ENCODE data around the gene SETBP1. TPM values are rescaled to one million over a fixed set of nuclear protein-coding genes. Genes with fewer than 3 reads are reported as not detected.

Gene SETBP1
- total and polyA plus RNA-seq, 2 of the 4 experiments (the other 2 are of a cell fraction): 0.19 to 0.36 TPM

DNA sequence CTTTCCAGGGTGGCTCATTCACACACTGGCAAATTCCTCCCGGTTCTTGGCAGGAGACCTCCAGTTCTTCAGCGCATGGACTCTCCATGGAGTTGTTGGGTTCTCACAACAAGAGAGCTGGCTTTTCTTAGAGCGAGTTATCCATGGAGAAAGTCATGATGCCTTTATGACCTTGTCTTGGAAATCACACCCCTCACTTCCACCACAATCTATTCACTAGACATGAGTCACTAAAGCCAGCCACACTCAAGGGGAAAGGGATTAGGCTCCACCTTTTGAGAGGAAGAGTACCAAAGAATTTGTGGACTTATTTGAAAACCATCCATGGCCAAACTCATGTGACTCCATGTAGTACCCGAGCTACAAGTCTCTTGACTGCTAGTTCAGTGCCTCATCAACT is 160.5 kb downstream of the SETBP1 start:
- no peak overlapping the region for H2BK20ac ChIP-seq (ENCODE audit: low read depth, low read length)
- in situ Hi-C loops (cut with MboI; ENCODE audit: low sequenced_read_pairs) (no loop called here), dilution Hi-C loops (cut with HindIII; ENCODE audit: low sequenced_read_pairs, unreplicated experiment) (no loop called here), intact Hi-C loops (cut with micrococcal nuclease) (no loop called here)
- no TSS peak for BruUV-seq (replicated peaks)
- H3K27me3 ChIP-seq (ENCODE audit: control insufficient read depth, insufficient read depth, low read length): no peaks in the 10 kb centered on the region
- H4K20me1 ChIP-seq (ENCODE audit: insufficient read depth, low read length): no peaks in the 10 kb centered on the region
- H2BK15ac ChIP-seq (ENCODE audit: low read depth, low read length): no peak overlapping the region
- H2BK5ac ChIP-seq (ENCODE audit: low read depth, low read length, poor library complexity, severe bottlenecking): no peak overlapping the region
- H3K9me3 ChIP-seq (ENCODE audit: control insufficient read depth, insufficient read depth, low read length): no peaks in the 10 kb centered on the region
- no peak overlapping the region for H2AK5ac ChIP-seq (ENCODE audit: low read depth, low read length)
- H2AK9ac ChIP-seq (replicated peaks; ENCODE audit: low read depth, low read length, poor library complexity): no peak overlapping the region
- WGBS, 2 experiments (ENCODE audit: extremely low coverage in 2 of 2, insufficient read length in 1 of 2): 50% methylated on average over 1 of the region's 4 CpGs; no CpG with 5 or more reads in 1 of the 2 experiments
- no peak overlapping the region for H3K23ac ChIP-seq (ENCODE audit: low read depth, low read length)
- H4K5ac ChIP-seq (ENCODE audit: low read depth, low read length): no peak overlapping the region
- ChIA-PET POLR2A (ENCODE audit: unreplicated experiment) (no interaction called here), CTCF (no interaction called here)
- H3K18ac ChIP-seq (ENCODE audit: low read depth, low read length): no peak overlapping the region
- no peak overlapping the region for H2AFZ ChIP-seq (replicated peaks; ENCODE audit: low read length, poor library complexity)
- H3K27ac ChIP-seq (ENCODE audit: insufficient read depth, low read length): no peak overlapping the region
- no peak overlapping the region for H3K4me3 ChIP-seq (ENCODE audit: insufficient read depth, low read depth, low read length)
- no peaks in the 10 kb centered on the region for H3K79me1 ChIP-seq (ENCODE audit: low read depth in 1 of 2, low read length in 2 of 2)
- H4K8ac ChIP-seq (ENCODE audit: low read depth in 2 of 2, low read length in 2 of 2): no peak overlapping the region
- no peak overlapping the region for H4K91ac ChIP-seq (ENCODE audit: insufficient read depth, low read depth, low read length)
- H3K4ac ChIP-seq (ENCODE audit: low read depth, low read length): no peak overlapping the region
- H3K14ac ChIP-seq (replicated peaks; ENCODE audit: low read depth, low read length): no peak overlapping the region
- H3K9me1 ChIP-seq (ENCODE audit: insufficient read depth, low read length): peaks cover 6% of the 10 kb centered on the region; the same call in 1 of the 2 replicates
- no peak overlapping the region for H3K9ac ChIP-seq (ENCODE audit: low read depth, low read length)
- H3K4me2 ChIP-seq (ENCODE audit: low read depth, low read length): no peak overlapping the region
- TF ChIP-seq CHD1 (IDR thresholded peaks at IDR 0.05; ENCODE audit: low read depth, low read length): no peak
- TF ChIP-seq BHLHE40 (IDR thresholded peaks at IDR 0.05; ENCODE audit: low read depth, low read length): no peak
- no peak for TF ChIP-seq MAFK (IDR thresholded peaks at IDR 0.05; ENCODE audit: low read depth, low read length)
- TF ChIP-seq, protein P1, sequence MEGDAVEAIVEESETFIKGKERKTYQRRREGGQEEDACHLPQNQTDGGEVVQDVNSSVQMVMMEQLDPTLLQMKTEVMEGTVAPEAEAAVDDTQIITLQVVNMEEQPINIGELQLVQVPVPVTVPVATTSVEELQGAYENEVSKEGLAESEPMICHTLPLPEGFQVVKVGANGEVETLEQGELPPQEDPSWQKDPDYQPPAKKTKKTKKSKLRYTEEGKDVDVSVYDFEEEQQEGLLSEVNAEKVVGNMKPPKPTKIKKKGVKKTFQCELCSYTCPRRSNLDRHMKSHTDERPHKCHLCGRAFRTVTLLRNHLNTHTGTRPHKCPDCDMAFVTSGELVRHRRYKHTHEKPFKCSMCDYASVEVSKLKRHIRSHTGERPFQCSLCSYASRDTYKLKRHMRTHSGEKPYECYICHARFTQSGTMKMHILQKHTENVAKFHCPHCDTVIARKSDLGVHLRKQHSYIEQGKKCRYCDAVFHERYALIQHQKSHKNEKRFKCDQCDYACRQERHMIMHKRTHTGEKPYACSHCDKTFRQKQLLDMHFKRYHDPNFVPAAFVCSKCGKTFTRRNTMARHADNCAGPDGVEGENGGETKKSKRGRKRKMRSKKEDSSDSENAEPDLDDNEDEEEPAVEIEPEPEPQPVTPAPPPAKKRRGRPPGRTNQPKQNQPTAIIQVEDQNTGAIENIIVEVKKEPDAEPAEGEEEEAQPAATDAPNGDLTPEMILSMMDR (conservative IDR thresholded peaks at IDR 0.05; ENCODE audit: low read depth, low read length): no peak
- TF ChIP-seq CEBPB (IDR thresholded peaks at IDR 0.05; ENCODE audit: low read depth, low read length): no peak
- no peak for TF ChIP-seq NFE2L2 (IDR thresholded peaks at IDR 0.05; ENCODE audit: low read depth, low read length)
- TF ChIP-seq MXI1 (IDR thresholded peaks at IDR 0.05; ENCODE audit: borderline replicate concordance, low read depth, low read length): no peak
- TF ChIP-seq SMC3 (IDR thresholded peaks at IDR 0.05; ENCODE audit: low read depth, low read length): no peak
- TF ChIP-seq MAZ (IDR thresholded peaks at IDR 0.05; ENCODE audit: borderline replicate concordance, low read depth, low read length): no peak
- TF ChIP-seq, protein P2, sequence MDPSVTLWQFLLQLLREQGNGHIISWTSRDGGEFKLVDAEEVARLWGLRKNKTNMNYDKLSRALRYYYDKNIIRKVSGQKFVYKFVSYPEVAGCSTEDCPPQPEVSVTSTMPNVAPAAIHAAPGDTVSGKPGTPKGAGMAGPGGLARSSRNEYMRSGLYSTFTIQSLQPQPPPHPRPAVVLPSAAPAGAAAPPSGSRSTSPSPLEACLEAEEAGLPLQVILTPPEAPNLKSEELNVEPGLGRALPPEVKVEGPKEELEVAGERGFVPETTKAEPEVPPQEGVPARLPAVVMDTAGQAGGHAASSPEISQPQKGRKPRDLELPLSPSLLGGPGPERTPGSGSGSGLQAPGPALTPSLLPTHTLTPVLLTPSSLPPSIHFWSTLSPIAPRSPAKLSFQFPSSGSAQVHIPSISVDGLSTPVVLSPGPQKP (IDR thresholded peaks at IDR 0.05; ENCODE audit: borderline replicate concordance, low read depth, low read length): no peak
- TF ChIP-seq RFX5 (IDR thresholded peaks at IDR 0.05; ENCODE audit: low read depth, low read length): no peak
- TF ChIP-seq, protein P3, sequence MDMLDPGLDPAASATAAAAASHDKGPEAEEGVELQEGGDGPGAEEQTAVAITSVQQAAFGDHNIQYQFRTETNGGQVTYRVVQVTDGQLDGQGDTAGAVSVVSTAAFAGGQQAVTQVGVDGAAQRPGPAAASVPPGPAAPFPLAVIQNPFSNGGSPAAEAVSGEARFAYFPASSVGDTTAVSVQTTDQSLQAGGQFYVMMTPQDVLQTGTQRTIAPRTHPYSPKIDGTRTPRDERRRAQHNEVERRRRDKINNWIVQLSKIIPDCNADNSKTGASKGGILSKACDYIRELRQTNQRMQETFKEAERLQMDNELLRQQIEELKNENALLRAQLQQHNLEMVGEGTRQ (IDR thresholded peaks at IDR 0.05; ENCODE audit: low read depth, low read length): no peak
- peaks cover 6% of the 10 kb centered on the region; the same call in 1 of the 2 replicates for H3K4me1 ChIP-seq (ENCODE audit: control insufficient read depth, insufficient read depth, low read length)
- ATAC-seq (ENCODE audit: low read depth) (no peak), DNase-seq (no peak)
- no peak overlapping the region for H2BK120ac ChIP-seq (ENCODE audit: low read depth, low read length)
- no peak overlapping the region for H3K56ac ChIP-seq (ENCODE audit: extremely low read depth, insufficient read depth, low read length)
- H3K36me3 ChIP-seq (ENCODE audit: control insufficient read depth, insufficient read depth, low read length): no peaks in the 10 kb centered on the region

All from IMR-90 (cell line).